ENCODE measurements around the gene NFX1. TPM values are rescaled to one million over a fixed set of nuclear protein-coding genes. Genes with fewer than 3 reads are reported as not detected.
A peak's percentile ranks its signal among the peaks of the same experiment; 100 is the strongest.
"Not testable (repeated sequence)": the region's sequence is repeated elsewhere in the genome, so short reads cannot be mapped to it uniquely, and the experiment has no call there.

Gene NFX1
- total RNA-seq, 1 donor from 2014 or later = 14.2 TPM

- Histone ChIP-seq H3K36me3 (peaks cover 0 to 4% of the 10 kb centered on the region in 2 donors), H3K27ac (no peak overlapping the region), H3K9me3 (no peaks in the 10 kb centered on the region), H3K4me1 (peaks cover 0 to 3% of the 10 kb centered on the region in 2 donors), H3K4me3 (no peak overlapping the region), H3K27me3 (no peaks in the 10 kb centered on the region)
- intact Hi-C loops (cut with DNase I) = no loop called here
- peak in 1 of 2 donors; percentile 40 for DNase-seq (ENCODE audit: low spot score in 2 of 2)
- no peak for TF ChIP-seq CTCF (IDR thresholded peaks at IDR 0.05)
These were observed 86.9 kb downstream of the NFX1 start for GRCh38 chr9:33377089-33377715.

GRCh38 chr9:33378121-33378795, 87.9 kb downstream of the NFX1 start:
- intact Hi-C loops (cut with DNase I) = no loop called here
- Histone ChIP-seq H3K9me3 (no peaks in the 10 kb centered on the region), H3K4me1 (peaks cover 0 to 3% of the 10 kb centered on the region in 2 donors), H3K27me3 (no peaks in the 10 kb centered on the region), H3K4me3 (no peak overlapping the region), H3K27ac (no peak overlapping the region), H3K36me3 (no peaks in the 10 kb centered on the region)
- DNase-seq (ENCODE audit: low spot score in 2 of 2) = peak in 1 of 2 donors; percentile 49
- TF ChIP-seq CTCF (IDR thresholded peaks at IDR 0.05) = no peak

- Histone ChIP-seq H3K27ac (no peak overlapping the region), H3K9me3 (no peaks in the 10 kb centered on the region), H3K27me3 (no peaks in the 10 kb centered on the region), H3K4me1 (peaks cover 0 to 3% of the 10 kb centered on the region in 2 donors), H3K36me3 (no peaks in the 10 kb centered on the region), H3K4me3 (no peak overlapping the region)
- peak in 1 of 2 donors; percentile 47 for DNase-seq (ENCODE audit: low spot score in 2 of 2)
- no peak for TF ChIP-seq CTCF (IDR thresholded peaks at IDR 0.05)
- intact Hi-C loops (cut with DNase I) = no loop called here
These were observed 89.5 kb downstream of the NFX1 start for GRCh38 chr9:33379666-33380389.

- no peak for TF ChIP-seq CTCF (IDR thresholded peaks at IDR 0.05)
- Histone ChIP-seq H3K9me3 (no peaks in the 10 kb centered on the region), H3K27me3 (no peaks in the 10 kb centered on the region), H3K4me3 (no peak overlapping the region), H3K27ac (no peak overlapping the region), H3K4me1 (no peaks in the 10 kb centered on the region), H3K36me3 (no peaks in the 10 kb centered on the region)
- peak in 1 of 2 donors; percentile 50 for DNase-seq (ENCODE audit: low spot score in 2 of 2)
- intact Hi-C loops (cut with DNase I) = no loop called here
These were observed 90.2 kb downstream of the NFX1 start for GRCh38 chr9:33380390-33381094.

- Histone ChIP-seq H3K4me1 (no peaks in the 10 kb centered on the region), H3K27me3 (no peaks in the 10 kb centered on the region), H3K4me3 (no peak overlapping the region), H3K9me3 (no peaks in the 10 kb centered on the region), H3K27ac (no peak overlapping the region), H3K36me3 (no peaks in the 10 kb centered on the region)
- intact Hi-C loops (cut with DNase I) = no loop called here
- TF ChIP-seq CTCF (IDR thresholded peaks at IDR 0.05) = no peak
- DNase-seq (ENCODE audit: low spot score in 2 of 2) = no peak
These were observed 91.0 kb downstream of the NFX1 start for GRCh38 chr9:33381231-33381791.

- H3K4me3 ChIP-seq; H3K27me3 ChIP-seq; H3K4me1 ChIP-seq; H3K36me3 ChIP-seq; H3K9me3 ChIP-seq; DNase-seq (ENCODE audit: low spot score in 2 of 2); H3K27ac ChIP-seq; intact Hi-C loops (cut with DNase I): not testable (repeated sequence)
These were observed 92.1 kb downstream of the NFX1 start for GRCh38 chr9:33382397-33382796.

DNA sequence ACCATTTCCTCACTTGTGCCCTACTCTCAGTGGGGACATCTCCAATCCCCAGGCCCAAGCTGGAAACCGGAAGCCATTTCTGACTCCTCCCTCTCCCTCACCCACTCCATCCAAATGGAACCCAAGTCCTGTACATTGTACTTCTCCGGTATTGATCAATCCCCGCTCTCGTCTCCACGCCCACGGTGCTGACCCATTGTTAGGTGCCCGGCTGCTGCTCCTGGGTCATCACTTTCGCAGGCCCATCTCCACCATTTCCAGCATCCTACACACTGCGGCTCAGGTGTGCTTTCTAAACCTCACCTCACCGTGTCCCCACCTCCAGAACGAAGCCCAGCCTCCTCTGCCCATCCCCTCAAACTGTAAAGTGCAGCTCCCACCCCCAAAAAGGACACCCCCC, 93.1 kb downstream of the NFX1 start:
- H3K36me3 ChIP-seq; H3K9me3 ChIP-seq; DNase-seq (ENCODE audit: low spot score in 2 of 2); H3K4me1 ChIP-seq; H3K27me3 ChIP-seq; intact Hi-C loops (cut with DNase I); H3K27ac ChIP-seq; H3K4me3 ChIP-seq: not testable (repeated sequence)

GRCh38 chr9:33385536-33385935, 95.2 kb downstream of the NFX1 start:
- H3K27me3 ChIP-seq; H3K4me3 ChIP-seq; H3K27ac ChIP-seq; intact Hi-C loops (cut with DNase I); DNase-seq (ENCODE audit: low spot score in 2 of 2); H3K9me3 ChIP-seq; H3K36me3 ChIP-seq; H3K4me1 ChIP-seq: not testable (repeated sequence)

Data from ascending aorta (tissue), 2 donors.